H1 (cell line): Measurements from ENCODE around the gene FCMR. TPM values are rescaled to one million over a fixed set of nuclear protein-coding genes. Genes with fewer than 3 reads are reported as not detected.

Experiments
- CTCF ChIA-PET: fragments of 300-600 bp; sonication (Branson Sonifier 250); formaldehyde crosslinking; loops from one replicate; lab custom pipeline; 2021; ENCODE audit not compliant: partially characterized antibody; lab: Charles Lee
- POLR2A ChIA-PET: fragments of 300-600 bp; sonication (Branson Sonifier 250); formaldehyde crosslinking; loops from one replicate; lab custom pipeline; 2021; ENCODE audit warnings: inconsistent platforms; ENCODE audit not compliant: partially characterized antibody; lab: Charles Lee
- DNase-seq, 2 experiments: peaks; one replicate each; pipeline versions ENCODE4 v3.0.0 to v3.0.0-alpha.2; 2010 to 2022; ENCODE audit warnings: low spot score in 2 of 2, low read depth in 1 of 2, mixed read lengths in 1 of 2
- FAIRE-seq: peaks from 2 replicates; lab custom pipeline; 2011; peaks lifted over from hg19 to GRCh38; lab: Jason Lieb, UNC
- H2AFZ ChIP-seq: 2 replicates; pipeline ENCODE4 v1.8.1; 2012; ENCODE audit warnings: low read length, inconsistent platforms
- H2AK5ac ChIP-seq: 2 replicates; pipeline ENCODE4 v1.6.1; 2013; ENCODE audit warnings: low read depth, low read length
- H2BK120ac ChIP-seq: replicated peaks from 2 replicates; pipeline ENCODE3; 2013; ENCODE audit warnings: low read depth, low read length, inconsistent platforms
- H2BK12ac ChIP-seq: 2 replicates; pipeline ENCODE4 v1.6.1; 2013; ENCODE audit warnings: low read depth, low read length
- H2BK15ac ChIP-seq: 2 replicates; pipeline ENCODE4 v1.6.1; 2013; ENCODE audit warnings: low read length
- H2BK20ac ChIP-seq: 2 replicates; pipeline ENCODE4 v1.6.1; 2013; ENCODE audit warnings: low read length
- H2BK5ac ChIP-seq: 2 replicates; pipeline ENCODE4 v1.6.1; 2013; ENCODE audit warnings: low read depth, low read length
- H3K14ac ChIP-seq: 2 replicates; pipeline ENCODE4 v1.6.1; 2013; ENCODE audit warnings: inconsistent platforms; ENCODE audit not compliant: insufficient read length
- H3K18ac ChIP-seq: 2 replicates; pipeline ENCODE4 v1.6.1; 2013; ENCODE audit warnings: low read length; ENCODE audit errors: extremely low read depth
- H3K23ac ChIP-seq: 2 replicates; pipeline ENCODE4 v1.6.1; 2013; ENCODE audit warnings: inconsistent platforms; ENCODE audit not compliant: insufficient read length
- H3K23me2 ChIP-seq: 2 replicates; pipeline ENCODE4 v1.6.1; 2013; ENCODE audit warnings: low read depth, low read length
- H3K27ac ChIP-seq: 2 replicates; pipeline ENCODE4 v1.6.1; 2011; ENCODE audit warnings: low read depth, low read length, inconsistent platforms
- H3K27me3 ChIP-seq, 4 experiments: replicated peaks in 1 of 4; 1 replicate in 1 of 4; 2 replicates in 3 of 4; pipeline versions ENCODE4 v1.6.1 to v1.8.1; 2011 to 2013; ENCODE audit warnings: low read length in 3 of 4, mild to moderate bottlenecking in 3 of 4, inconsistent platforms in 2 of 4, mixed read lengths in 2 of 4, moderate library complexity in 1 of 4; ENCODE audit not compliant: control insufficient read depth in 3 of 4, insufficient read depth in 3 of 4; ENCODE audit errors: extremely low read depth in 1 of 4
- H3K36me3 ChIP-seq, 4 experiments: 2 replicates each; pipeline versions ENCODE4 v1.6.1 to v1.8.1; 2011 to 2013; ENCODE audit warnings: mild to moderate bottlenecking in 4 of 4, low read length in 3 of 4, moderate library complexity in 2 of 4, control low read depth in 1 of 4, inconsistent platforms in 1 of 4; ENCODE audit not compliant: insufficient read depth in 4 of 4, control insufficient read depth in 2 of 4
- H3K4ac ChIP-seq: replicated peaks from 2 replicates; pipeline ENCODE3; 2013; ENCODE audit warnings: low read length, low read depth, mixed read lengths, inconsistent platforms; ENCODE audit not compliant: insufficient read length
- H3K4me1 ChIP-seq, 4 experiments: replicated peaks in 1 of 4; 1 replicate in 1 of 4; 2 replicates in 3 of 4; pipeline versions ENCODE4 v1.6.1 to v1.8.1; 2011 to 2013; ENCODE audit warnings: low read length in 3 of 4, inconsistent platforms in 2 of 4, mixed read lengths in 1 of 4; ENCODE audit not compliant: insufficient read depth in 4 of 4, control insufficient read depth in 3 of 4
- H3K4me2 ChIP-seq, 2 experiments: 2 replicates each; pipeline versions ENCODE4 v1.6.1 to v1.8.1; 2011 to 2013; ENCODE audit warnings: low read depth in 2 of 2, low read length in 2 of 2, control low read depth in 1 of 2, inconsistent platforms in 1 of 2, mild to moderate bottlenecking in 1 of 2; ENCODE audit not compliant: insufficient read depth in 1 of 2
- H3K4me3 ChIP-seq, 4 experiments: fragments of 200-600, 300-600 bp in 1 of 4; sonication (generic), shearing (Covaris generic), sonication (Bioruptor Twin) in 1 of 4; 2 replicates each; pipeline versions ENCODE4 v1.5.1 to v1.8.1; 2011 to 2016; ENCODE audit warnings: low read length in 4 of 4, low read depth in 3 of 4, control low read depth in 2 of 4, inconsistent platforms in 2 of 4, mild to moderate bottlenecking in 2 of 4, mixed read lengths in 1 of 4, moderate library complexity in 1 of 4; ENCODE audit not compliant: insufficient read depth in 2 of 4; ENCODE audit errors: extremely low read depth in 1 of 4
- H3K56ac ChIP-seq: replicated peaks from 2 replicates; pipeline ENCODE3; 2013; ENCODE audit warnings: low read depth, mild to moderate bottlenecking, mixed read lengths, low read length, inconsistent platforms; ENCODE audit not compliant: insufficient read length
- H3K79me1 ChIP-seq: 2 replicates; pipeline ENCODE4 v1.6.1; 2013; ENCODE audit warnings: low read depth, low read length, control low read depth
- H3K79me2 ChIP-seq, 2 experiments: 2 replicates each; pipeline versions ENCODE4 v1.6.1 to v1.8.1; 2012 to 2013; ENCODE audit warnings: low read length in 2 of 2, mild to moderate bottlenecking in 2 of 2, inconsistent platforms in 1 of 2; ENCODE audit not compliant: insufficient read depth in 2 of 2, control insufficient read depth in 1 of 2
- H3K9ac ChIP-seq, 4 experiments: replicated peaks in 1 of 4; 1 replicate in 1 of 4; 2 replicates in 3 of 4; pipeline versions ENCODE4 v1.6.1 to v1.8.1; 2011 to 2013; ENCODE audit warnings: low read depth in 3 of 4, low read length in 3 of 4, control low read depth in 2 of 4, mild to moderate bottlenecking in 2 of 4, moderate library complexity in 2 of 4, inconsistent platforms in 1 of 4; ENCODE audit errors: extremely low read depth in 1 of 4
- H3K9me3 ChIP-seq, 2 experiments: 2 replicates each; pipeline versions ENCODE4 v1.6.1 to v1.8.1; 2012 to 2013; ENCODE audit warnings: mild to moderate bottlenecking in 2 of 2, moderate library complexity in 2 of 2, control low read depth in 1 of 2, inconsistent platforms in 1 of 2, low read depth in 1 of 2, low read length in 1 of 2, mixed read lengths in 1 of 2; ENCODE audit not compliant: insufficient read depth in 2 of 2
- H4K20me1 ChIP-seq, 2 experiments: replicated peaks in 1 of 2; 2 replicates each; pipeline versions ENCODE3 to v1.8.1; 2011 to 2013; ENCODE audit warnings: inconsistent platforms in 2 of 2, low read length in 2 of 2, mild to moderate bottlenecking in 1 of 2; ENCODE audit not compliant: insufficient read depth in 2 of 2, control insufficient read depth in 1 of 2
- H4K5ac ChIP-seq: 2 replicates; pipeline ENCODE4 v1.6.1; 2013; ENCODE audit warnings: low read length, low read depth, mixed read lengths, inconsistent platforms; ENCODE audit not compliant: insufficient read length
- H4K8ac ChIP-seq: 2 replicates; pipeline ENCODE4 v1.8.0; 2013; ENCODE audit warnings: mild to moderate bottlenecking, moderate library complexity, low read length, inconsistent platforms; ENCODE audit not compliant: insufficient read depth; ENCODE audit errors: extremely low read depth
- H4K91ac ChIP-seq: replicated peaks from 2 replicates; pipeline ENCODE3; 2013; ENCODE audit warnings: low read length, mixed read lengths, inconsistent platforms; ENCODE audit not compliant: insufficient read length
- CTCF ChIP-seq, 3 experiments: IDR thresholded peaks; 1 replicate in 2 of 3; 2 replicates in 1 of 3; pipeline versions ENCODE4 v1.5.1 to v1.6.1; 2011; ENCODE audit warnings: low read length in 3 of 3, mild to moderate bottlenecking in 3 of 3, inconsistent platforms in 2 of 3, low read depth in 1 of 3, moderate library complexity in 1 of 3; ENCODE audit not compliant: insufficient read depth in 1 of 3; ENCODE audit errors: control extremely low read depth in 1 of 3
- KDM1A ChIP-seq: fragments of 200-600, 300-600 bp; sonication (generic); IDR thresholded peaks from 2 replicates; pipeline ENCODE4 v1.7.1; 2016; ENCODE audit warnings: mild to moderate bottlenecking, low read length, borderline replicate concordance
- POLR2AphosphoS5 ChIP-seq: IDR thresholded peaks from 2 replicates; pipeline ENCODE4 v1.6.1; 2011; ENCODE audit warnings: low read depth, low read length
- RAD21 ChIP-seq, 2 experiments: IDR thresholded peaks in 1 of 2; conservative IDR thresholded peaks in 1 of 2; 2 replicates each; pipeline ENCODE4 v1.6.1; 2011; ENCODE audit warnings: low read depth in 2 of 2, low read length in 2 of 2, improper control_type of control experiment in 1 of 2, inconsistent platforms in 1 of 2, mild to moderate bottlenecking in 1 of 2, moderate library complexity in 1 of 2
- WGBS, 2 experiments: shearing (Covaris generic) in 1 of 2; methylation state at CpG; one replicate each; pipeline versions ENCODE4 v1.1.6 to v1.1.7; 2013 to 2015; ENCODE audit warnings: low lambda C conversion rate in 2 of 2, mixed read lengths in 2 of 2, inconsistent platforms in 1 of 2, low coverage in 1 of 2, missing lambda C conversion rate in 1 of 2; ENCODE audit not compliant: insufficient replicate concordance in 2 of 2, insufficient coverage in 1 of 2, insufficient read length in 1 of 2; ENCODE audit errors: extremely low coverage in 1 of 2, missing lambda C conversion rate in 1 of 2; 5-methylcytosine and 5-hydroxymethylcytosine counted together
- polyA plus RNA-seq, 7 experiments: library from polyadenylated mRNA; depleted of rRNA in 3 of 7; stranded (reverse) in 5 of 7; unstranded in 2 of 7; fragments of >200 nt in 5 of 7; fragments of 200-250 nt in 2 of 7; gene quantifications; 1 replicate in 5 of 7; 2 replicates in 1 of 7; 4 replicates in 1 of 7; pipeline versions ENCODE4 v1.2.1 to v1.2.3, GENCODE V29; 2011 to 2013; ENCODE audit warnings: missing spikeins in 2 of 7, mixed read lengths in 2 of 7
- total RNA-seq: library from RNA; stranded (reverse); fragmentation: NEBNext Ultra II Directional; extraction: Animal tissue kit (Norgen Biotek cat#: 25700); gene quantifications from 2 replicates; pipeline ENCODE4 v1.2.1, GENCODE V29; 2021

Gene FCMR
- total and polyA plus RNA-seq, 2 of the 8 experiments (the other 6 are each of a cell fraction or from before 2014, with no cell fraction given) = 0.53 TPM; not detected in 1

- H2AFZ ChIP-seq = no peak overlapping the region
- FAIRE-seq = no peak
- H3K23ac ChIP-seq = no peak overlapping the region
- no peak overlapping the region for H2BK12ac ChIP-seq
- H2BK5ac ChIP-seq = no peak overlapping the region
- CTCF ChIA-PET = interaction anchor here (0.7 to 7.7 kb wide), 35 partner anchors 8 to 197 kb away, joined by 3 to 60 read pairs (median 4); partner anchors contain the start of genes IL20 and IL24
- no peak overlapping the region for H2BK20ac ChIP-seq
- 91% methylated on average over 5 of the region's 5 CpGs; no CpG with 5 or more reads in 1 of the 2 experiments for WGBS, 2 experiments
- no peak overlapping the region for H3K14ac ChIP-seq
- DNase-seq = no peak
- H3K56ac ChIP-seq = no peak overlapping the region
- no peak overlapping the region for H3K4me3 ChIP-seq
- H3K23me2 ChIP-seq = no peaks in the 10 kb centered on the region
- no peak overlapping the region for H3K18ac ChIP-seq
- no peak overlapping the region for H3K9ac ChIP-seq
- no peaks in the 10 kb centered on the region for H3K36me3 ChIP-seq
- no peak overlapping the region for H4K8ac ChIP-seq
- H3K27me3 ChIP-seq = no peaks in the 10 kb centered on the region
- TF ChIP-seq KDM1A = 0 out of 2 replicates have a peak, but pooled peaks have one; percentile 30
- peak; percentile 39 to 47 (median 46) for TF ChIP-seq CTCF (IDR thresholded peaks at IDR 0.05; ENCODE audit: control extremely low read depth in 1 of 3, insufficient read depth in 1 of 3, low read depth in 1 of 3, low read length in 3 of 3)
- no peak for TF ChIP-seq POLR2AphosphoS5
- 0 out of 4 replicates have a peak, but pooled peaks have one; percentile 1 to 22 for TF ChIP-seq RAD21 (IDR thresholded peaks at IDR 0.05 in 1 of 2, conservative IDR thresholded peaks at IDR 0.05 in 1 of 2; ENCODE audit: low read depth in 2 of 2, low read length in 2 of 2)
- TF ChIP-seq, all 59 proteins: peak for 3
- Histone ChIP-seq H2BK120ac (no peak overlapping the region), H3K79me2 (no peaks in the 10 kb centered on the region), H3K27ac (no peak overlapping the region), H3K4ac (no peak overlapping the region), H2AK5ac (no peak overlapping the region), H3K4me1 (no peaks in the 10 kb centered on the region), H4K20me1 (no peaks in the 10 kb centered on the region), H3K9me3 (0 out of 4 replicates have a peak, but pooled peaks cover 0 to 4% of the 10 kb centered on the region in 2 experiments), H3K79me1 (no peaks in the 10 kb centered on the region), H4K5ac (no peak overlapping the region), H2BK15ac (no peak overlapping the region), H3K4me2 (no peak overlapping the region), H4K91ac (no peak overlapping the region)
- POLR2A ChIA-PET = no interaction called here
Observed at GRCh38 chr1:206856674-206857464, 64.9 kb downstream of the FCMR start.
